ENCODE results near the gene MGP.
A peak's percentile ranks its signal among the peaks of the same experiment; 100 is the strongest.

The MGP gene

GRCh38 chr12:14903386-14904098 is 17.9 kb upstream of the MGP start:
- DNase-seq (ENCODE audit: low read depth), result no peak

GRCh38 chr12:14902465-14902864 is 16.8 kb upstream of the MGP start:
- no peak for DNase-seq (ENCODE audit: low read depth)

GRCh38 chr12:14901228-14901562 is 15.5 kb upstream of the MGP start:
- no peak for DNase-seq (ENCODE audit: low read depth)

- no peak for DNase-seq (ENCODE audit: low read depth)
These were observed 15.0 kb upstream of the MGP start for GRCh38 chr12:14900521-14901227.

- no peak for DNase-seq (ENCODE audit: low read depth)
These were observed 11.0 kb upstream of the MGP start for GRCh38 chr12:14896521-14897169.

- DNase-seq (ENCODE audit: low read depth), result no peak
These were observed 8.0 kb upstream of the MGP start for GRCh38 chr12:14893506-14894250.

- DNase-seq (ENCODE audit: low read depth), result no peak
These were observed 7.3 kb upstream of the MGP start for GRCh38 chr12:14892726-14893505.

- DNase-seq (ENCODE audit: low read depth), result no peak
These were observed 5.0 kb upstream of the MGP start for GRCh38 chr12:14890701-14891100.

GRCh38 chr12:14886271-14886670 is 617 bp upstream of the MGP start:
- DNase-seq (ENCODE audit: low read depth), result no peak

- peak; percentile 56 for DNase-seq (ENCODE audit: low read depth)
These were observed 1.2 kb downstream of the MGP start for GRCh38 chr12:14884458-14884878.

- DNase-seq (ENCODE audit: low read depth), result no peak
These were observed 2.0 kb downstream of the MGP start for GRCh38 chr12:14883686-14884085.

GRCh38 chr12:14880890-14881453 is 4.7 kb downstream of the MGP start:
- no peak for DNase-seq (ENCODE audit: low read depth)

- DNase-seq (ENCODE audit: low read depth), result no peak
These were observed 6.3 kb downstream of the MGP start for GRCh38 chr12:14879222-14879933.

- DNase-seq (ENCODE audit: low read depth), result no peak
These were observed 7.2 kb downstream of the MGP start for GRCh38 chr12:14878488-14878887.

- no peak for DNase-seq (ENCODE audit: low read depth)
These were observed 8.8 kb downstream of the MGP start for GRCh38 chr12:14876833-14877232.

- DNase-seq (ENCODE audit: low read depth), result no peak
These were observed 10.8 kb downstream of the MGP start for GRCh38 chr12:14874882-14875281.

- DNase-seq (ENCODE audit: low read depth), result no peak
These were observed 12.0 kb downstream of the MGP start for GRCh38 chr12:14873440-14874185.

GRCh38 chr12:14871886-14872285 is 13.8 kb downstream of the MGP start:
- no peak for DNase-seq (ENCODE audit: low read depth)

- no peak for DNase-seq (ENCODE audit: low read depth)
These were observed 14.4 kb downstream of the MGP start for GRCh38 chr12:14871247-14871646.

- no peak for DNase-seq (ENCODE audit: low read depth)
These were observed 16.6 kb downstream of the MGP start for GRCh38 chr12:14868916-14869506.

Data from stimulated activated CD8-positive, alpha-beta memory T cell treated with anti-CD3 and anti-CD28 coated beads, Interleukin-7, amount 100 ng/mL, for 24 hours (primary cell).